Left renal cortex interstitium (tissue), 4 donors: ENCODE measurements around the gene APC2. TPM values are rescaled to one million over a fixed set of nuclear protein-coding genes. Genes with fewer than 3 reads are reported as not detected.
"Not testable (repeated sequence)": the region's sequence is repeated elsewhere in the genome, so short reads cannot be mapped to it uniquely, and the experiment has no call there.

Source experiments
- DNase-seq, 4 donors: peaks; one replicate each; pipeline ENCODE4 v3.0.0-alpha.2; 2013; ENCODE audit warnings: low read depth in 4 of 4, low spot score in 2 of 4, missing footprints in 1 of 4
- polyA plus RNA-seq, 4 donors: library from polyadenylated mRNA; unstranded; fragments of 120-200 nt; gene quantifications; one replicate each; pipeline ENCODE4 v1.2.1, GENCODE V29; 2013; ENCODE audit not compliant: insufficient read length in 4 of 4

APC2 gene
- polyA plus RNA-seq, 4 donors = 1.1 to 2.0 (median 1.8) TPM

DNA sequence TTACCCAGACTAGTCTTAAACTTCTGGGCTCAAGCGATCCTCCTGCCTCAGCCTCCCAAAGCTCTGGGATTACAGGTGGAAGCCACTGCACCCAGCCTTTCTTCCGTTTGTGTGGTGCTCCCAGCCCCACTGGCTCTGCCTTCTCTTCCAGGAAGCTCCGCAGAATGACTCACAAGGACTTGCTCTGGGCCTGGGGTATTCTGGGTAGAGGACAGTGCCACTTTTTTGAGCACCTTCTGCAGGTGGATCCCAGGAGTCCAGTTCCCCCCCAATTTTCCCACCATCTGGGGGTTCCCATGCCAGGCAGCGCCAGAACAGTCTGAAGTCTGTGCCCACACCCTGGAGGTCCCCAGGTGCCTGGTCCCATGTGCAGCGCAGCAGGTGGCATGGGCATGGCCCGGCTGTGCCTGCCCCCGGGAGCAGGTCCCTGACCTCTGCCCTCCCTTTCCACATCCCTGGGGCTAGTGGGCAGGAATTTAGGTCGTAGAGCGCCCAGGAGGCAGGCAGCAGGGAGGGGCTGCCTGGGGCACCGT, 42.6 kb downstream of the APC2 start:
- no peak for DNase-seq

DNA sequence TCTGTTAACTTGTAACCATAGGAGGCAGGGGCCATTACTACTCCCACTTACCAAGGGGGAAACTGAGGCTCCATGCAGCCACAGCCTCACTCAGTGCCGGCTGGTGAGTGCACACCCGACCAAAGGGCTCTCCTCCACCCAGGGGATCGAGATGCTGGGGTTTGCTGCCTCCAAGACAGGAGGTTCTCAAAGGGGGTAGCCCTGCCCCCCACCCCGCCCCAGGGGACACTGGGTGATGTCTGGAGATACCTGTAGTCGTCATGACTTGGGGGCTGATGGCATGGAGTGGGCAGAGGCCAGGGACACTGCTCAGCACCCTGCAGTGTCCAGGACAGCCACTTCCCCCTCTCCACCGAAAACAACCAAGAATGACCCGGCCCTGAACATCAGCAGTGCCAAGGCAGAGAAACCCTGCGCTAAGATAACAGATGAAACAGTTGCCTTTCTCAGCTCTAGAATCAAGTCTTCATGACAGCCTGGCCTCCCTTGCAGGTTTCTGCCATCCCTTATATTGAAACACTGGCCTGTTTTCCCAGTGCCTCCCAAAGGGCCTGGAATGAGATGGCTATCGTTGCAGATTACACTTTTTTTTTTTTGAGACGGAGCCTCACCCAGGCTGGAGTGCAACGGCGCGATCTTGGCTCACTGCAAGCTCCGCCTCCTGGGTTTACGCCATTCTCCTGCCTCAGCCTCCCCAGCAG, 44.3 kb downstream of the APC2 start:
- DNase-seq = no peak

DNA sequence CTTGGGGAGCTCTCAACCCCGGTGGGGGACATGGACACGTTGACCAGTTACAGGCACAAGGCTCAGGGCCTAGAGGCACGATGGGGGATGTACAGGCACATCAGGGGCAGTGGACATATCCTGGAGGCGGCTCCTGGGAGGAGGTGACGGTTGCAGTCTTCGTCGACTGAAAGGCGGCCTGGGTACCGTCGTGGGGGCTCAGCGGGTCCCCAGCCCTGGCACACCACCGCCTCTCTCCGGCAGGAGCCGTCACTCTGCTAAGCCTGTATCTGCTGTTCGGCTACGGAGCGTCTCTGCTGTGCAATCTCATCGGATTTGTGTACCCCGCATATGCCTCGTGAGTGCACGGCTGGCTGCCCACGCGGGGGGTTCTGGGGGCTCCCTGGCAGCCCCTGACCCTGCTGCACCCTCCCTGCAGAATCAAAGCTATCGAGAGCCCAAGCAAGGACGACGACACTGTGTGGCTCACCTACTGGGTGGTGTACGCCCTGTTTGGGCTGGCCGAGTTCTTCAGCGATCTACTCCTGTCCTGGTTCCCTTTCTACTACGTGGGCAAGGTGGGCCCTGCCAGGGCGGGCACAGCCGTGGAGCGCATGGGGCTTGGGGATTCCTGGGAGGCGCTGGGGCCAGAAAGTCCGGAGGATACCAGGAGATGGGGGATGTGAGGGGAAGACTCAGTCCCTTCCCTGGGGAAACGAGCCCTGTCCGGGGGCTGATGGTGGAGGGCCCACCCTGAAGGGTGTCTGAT, 45.3 kb downstream of the APC2 start:
- DNase-seq = no peak

DNA sequence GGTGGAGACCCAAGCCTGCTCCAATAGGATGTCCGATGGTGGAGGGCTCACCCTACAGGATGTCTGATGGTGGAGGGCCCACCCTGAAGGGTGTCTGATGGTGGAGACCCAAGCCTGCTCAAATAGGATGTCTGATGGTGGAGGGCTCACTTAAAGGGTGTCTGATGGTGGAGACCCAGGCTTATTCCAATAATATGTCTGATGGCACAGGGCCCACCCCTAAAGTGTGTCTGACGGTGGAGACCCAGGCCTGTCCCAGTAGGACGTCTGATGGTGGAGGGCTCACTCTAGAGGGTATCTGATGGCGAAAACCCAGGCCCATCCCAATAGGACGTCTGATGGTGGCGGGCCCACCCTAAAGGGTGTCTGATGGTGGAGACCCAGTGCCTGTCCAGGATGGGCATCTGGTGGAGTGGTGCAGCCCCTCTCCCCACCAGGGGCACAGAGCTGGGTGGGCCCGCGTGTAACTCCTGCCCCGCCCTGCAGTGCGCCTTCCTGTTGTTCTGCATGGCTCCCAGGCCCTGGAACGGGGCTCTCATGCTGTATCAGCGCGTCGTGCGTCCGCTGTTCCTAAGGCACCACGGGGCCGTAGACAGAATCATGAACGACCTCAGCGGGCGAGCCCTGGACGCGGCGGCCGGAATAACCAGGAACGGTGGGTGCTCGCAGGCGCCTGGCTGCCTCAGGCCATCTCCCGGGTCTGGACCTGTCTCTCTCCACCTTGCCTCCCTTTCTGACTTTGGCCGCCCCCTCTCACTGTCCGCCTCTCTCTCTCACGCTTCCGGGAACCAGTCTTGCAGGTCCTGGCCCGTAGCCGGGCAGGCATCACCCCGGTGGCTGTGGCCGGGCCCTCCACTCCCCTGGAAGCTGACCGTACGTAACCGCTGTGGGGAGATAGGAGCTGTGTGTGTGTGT, 46.1 kb downstream of the APC2 start:
- DNase-seq = no peak

DNA sequence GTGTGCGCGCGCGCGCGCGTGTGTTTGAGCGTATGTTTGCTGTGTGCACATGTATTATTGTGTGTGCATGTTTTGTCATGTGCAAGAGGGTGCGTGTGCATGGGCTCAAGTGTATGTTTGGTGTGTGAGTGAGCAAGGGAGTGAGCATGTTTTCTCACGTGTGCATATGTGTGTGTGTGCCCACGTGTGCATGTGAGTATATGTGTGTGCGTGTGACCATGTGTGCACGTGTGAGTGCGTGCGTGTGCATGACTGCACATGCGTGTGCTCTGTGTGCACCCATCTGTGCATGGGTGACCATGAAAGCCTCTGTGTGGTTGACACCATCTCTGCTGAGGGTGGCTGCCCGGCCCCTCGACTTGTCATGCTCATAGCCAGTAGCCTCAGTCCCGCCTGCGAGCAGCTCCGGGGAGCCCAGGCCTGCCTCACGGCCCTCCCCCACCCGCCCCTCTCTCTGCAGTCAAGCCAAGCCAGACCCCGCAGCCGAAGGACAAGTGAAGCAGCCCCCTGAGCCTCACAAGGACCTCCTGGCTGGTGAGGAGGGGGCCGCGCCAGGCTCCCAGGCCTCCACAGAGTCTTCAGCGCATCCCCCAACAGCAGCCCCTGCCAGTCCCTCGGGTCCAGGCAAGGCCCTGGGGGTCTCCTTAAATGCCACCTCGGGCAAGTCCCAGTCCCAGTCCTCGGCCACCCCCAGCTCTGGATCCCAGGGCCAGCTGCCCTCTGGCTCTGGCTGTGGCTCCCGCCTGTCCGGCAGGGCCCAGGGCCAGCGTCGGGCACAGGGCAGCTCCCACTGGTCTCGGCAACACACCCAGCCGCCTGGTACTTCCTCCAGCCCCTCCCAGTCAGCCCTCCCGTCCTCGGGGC, 47.0 kb downstream of the APC2 start:
- no peak for DNase-seq

DNA sequence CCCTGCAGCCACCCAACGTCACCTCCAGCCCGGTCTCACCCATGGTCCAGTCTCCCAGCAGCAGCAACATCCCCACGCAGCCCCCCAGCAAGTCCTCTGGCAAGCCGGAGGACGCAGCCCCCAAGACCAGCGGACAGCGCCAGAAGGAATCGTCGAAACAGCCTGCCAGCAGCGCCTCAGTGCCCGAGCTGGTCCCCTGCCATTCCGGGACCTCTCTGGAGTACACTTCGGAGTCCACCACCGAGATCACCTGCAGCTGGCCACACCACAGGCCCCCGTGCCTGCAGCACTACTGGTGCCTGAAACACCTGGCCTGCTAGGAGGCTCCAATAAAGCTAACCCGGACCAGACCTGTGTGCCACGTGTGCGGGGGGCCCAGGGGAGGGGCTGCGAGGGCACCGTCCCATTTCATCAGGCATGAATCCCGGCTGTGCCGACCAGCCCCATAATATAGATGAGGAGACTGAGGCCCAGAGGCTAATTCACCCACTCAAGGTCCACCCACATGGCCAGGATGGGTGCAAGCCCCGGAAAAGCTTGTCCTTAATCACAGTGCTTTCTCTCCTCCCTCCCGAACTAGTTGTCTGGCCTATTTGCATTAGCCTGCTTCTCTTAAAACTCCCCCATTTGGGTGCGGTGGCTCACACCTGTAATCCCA, 47.8 kb downstream of the APC2 start:
- no peak for DNase-seq

DNA sequence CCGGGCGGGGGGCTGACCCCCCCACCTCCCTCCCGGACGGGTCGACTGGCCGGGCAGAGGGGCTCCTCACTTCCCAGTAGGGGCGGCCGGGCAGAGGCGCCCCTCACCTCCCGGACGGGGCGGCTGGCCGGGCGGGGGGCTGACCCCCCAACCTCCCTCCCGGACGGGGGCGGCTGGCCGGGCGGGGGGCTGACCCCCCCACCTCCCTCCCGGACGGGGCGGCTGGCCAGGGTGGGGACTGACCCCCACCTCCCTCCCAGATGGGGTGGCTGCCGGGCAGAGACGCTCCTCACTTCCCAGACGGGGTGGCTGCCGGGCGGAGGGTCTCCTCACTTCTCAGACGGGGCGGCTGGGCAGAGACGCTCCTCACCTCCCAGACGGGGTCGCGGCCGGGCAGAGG, 49.3 kb downstream of the APC2 start:
- not testable (repeated sequence) for DNase-seq

DNA sequence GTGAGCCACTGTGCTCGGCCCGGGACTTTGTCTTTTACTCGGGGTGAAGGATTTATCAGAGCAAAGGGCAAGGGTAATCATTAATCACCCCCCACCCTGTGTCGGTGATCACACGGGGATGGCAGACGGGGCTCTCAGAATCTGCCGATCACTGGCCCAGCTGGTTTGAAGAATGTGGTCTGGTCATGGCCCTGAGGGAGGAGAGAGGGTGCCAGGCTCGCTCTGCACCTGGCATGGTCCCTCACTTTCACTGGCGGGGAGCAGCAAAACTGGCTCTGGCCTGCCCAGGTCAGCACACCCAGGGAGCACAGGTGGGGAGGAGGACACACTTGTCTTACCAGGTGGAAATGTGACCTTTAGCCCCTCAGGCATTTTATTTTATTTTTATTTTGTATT, 51.3 kb downstream of the APC2 start:
- no peak for DNase-seq

DNA sequence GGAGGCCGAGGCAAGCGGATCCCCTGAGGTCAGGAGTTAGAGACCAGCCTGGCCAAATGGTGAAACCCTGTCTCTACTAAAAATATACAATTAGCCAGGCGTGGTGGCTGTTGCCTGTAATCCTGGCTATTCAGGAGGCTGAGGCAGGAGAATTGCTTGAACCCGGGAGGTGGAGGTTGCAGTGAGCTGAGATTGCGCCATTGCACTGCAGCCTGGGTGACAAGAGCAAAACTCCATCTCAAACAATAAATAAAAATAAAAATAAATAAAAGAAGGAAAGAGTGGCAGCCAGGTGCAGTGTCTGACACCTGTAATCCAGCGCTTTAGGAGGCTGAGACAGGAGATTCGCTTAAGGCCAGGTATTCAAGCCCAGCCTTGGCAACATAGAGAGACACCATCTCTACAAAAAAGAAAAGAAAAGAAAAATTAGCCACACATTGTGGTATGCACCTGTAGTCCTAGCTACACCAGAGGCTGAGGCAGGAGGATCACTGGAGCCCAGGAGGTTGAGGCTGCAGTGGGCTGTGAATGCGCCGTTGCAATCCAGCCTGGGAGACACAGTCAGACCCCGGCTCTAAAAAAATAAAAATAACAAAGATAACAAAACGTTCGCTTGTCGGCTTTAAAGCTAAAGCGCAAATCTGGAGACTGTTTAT, 52.6 kb downstream of the APC2 start:
- no peak for DNase-seq

DNA sequence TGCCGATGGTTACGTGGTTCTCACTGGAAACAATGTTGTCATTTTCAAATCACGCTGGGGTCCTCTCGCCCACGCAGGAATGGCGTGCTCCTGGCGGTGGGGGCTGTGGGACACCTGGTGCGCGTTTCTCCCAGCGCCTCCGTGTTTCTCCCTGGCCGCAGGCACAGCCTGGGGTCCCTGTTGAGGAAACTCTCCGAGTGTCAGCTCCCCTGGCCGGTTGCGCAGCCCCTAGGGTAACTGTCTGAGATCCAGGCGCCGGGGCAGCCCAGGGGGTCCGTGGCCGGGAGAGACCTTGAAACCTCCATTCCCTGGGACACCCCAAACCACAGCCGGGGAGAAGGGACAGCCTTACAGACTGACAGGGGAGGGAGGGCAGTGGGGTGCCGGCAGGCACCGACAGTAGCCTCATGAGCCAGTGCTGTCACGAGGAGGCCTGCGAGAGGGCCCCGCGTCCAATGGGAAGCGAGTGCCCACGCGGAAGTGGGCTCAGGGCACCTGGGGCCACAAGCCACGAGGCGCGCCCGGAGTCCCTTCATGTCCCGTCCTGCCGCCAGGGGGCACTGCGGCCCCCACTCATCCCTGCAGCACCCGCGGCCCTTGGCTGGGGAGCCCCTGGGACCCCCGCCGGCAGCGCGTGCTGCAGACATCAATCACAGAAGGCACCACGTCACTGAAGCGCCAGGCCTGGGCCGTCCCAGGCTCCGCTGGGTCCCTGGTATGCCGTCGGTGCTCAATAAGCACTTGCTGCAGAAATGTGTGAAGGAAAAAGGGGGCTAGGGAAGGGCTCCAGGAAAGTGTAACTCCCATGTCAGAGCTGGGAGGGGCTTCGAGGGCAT, 53.4 kb downstream of the APC2 start:
- DNase-seq = no peak

DNA sequence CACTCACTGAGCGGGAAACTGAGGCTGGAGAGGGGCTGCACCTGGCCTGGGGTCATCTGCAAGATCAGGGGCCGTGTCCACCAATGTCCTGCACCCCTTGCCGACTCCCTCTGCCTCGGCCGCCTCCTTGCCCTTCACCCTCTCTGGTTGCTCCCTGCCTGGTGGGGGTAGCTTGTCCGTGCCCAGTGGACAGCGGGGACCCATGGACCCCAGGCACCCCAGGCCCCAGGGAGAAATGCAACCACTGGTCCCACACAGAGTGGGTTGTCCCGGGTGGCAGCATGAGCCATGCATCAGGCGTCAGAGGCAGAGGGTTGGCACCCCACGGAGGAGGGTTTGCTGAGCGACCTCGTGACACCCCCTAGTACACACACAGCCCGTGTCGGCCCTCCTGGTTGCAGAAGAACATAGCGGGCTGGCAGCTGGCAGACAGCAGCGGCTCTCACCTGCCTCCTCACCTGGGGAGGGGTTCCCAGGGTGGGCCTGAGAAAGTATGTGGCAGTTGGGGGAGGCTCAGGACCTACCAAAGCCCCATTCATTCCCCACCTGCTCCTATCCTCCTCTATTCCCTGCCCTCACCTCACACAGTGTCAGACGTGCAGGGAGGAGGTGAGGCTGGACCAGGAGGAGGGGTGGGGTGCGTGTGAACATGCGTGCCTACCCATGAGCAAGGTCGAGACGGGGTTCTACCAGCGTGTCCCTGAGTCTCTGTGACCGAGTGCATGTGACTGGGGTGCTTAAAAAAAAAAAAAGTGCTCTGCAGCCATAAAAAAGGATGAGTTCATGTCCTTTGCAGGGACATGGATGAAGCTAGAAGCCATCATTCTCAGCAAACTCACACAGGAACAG, 54.2 kb downstream of the APC2 start:
- no peak for DNase-seq

DNA sequence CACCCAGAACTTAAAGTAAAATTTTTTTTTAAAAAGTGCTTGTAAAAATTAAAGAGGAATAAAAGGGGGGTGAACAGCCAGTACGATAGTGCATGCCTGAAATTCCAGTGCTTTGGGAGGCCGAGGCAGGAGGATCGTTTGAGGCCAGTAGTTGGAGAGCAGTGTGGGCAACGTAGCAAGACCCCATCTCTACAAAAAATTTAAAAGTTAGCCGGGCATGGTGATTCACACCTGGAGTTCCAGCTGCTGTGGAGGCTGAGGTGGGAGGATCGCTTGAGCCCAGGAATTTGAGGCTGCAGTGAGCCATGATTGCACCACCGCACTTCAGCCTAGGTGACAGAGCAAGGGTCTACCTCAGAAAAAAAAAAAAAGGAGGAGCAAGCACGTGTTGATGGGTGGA, 55.1 kb downstream of the APC2 start:
- no peak for DNase-seq

DNA sequence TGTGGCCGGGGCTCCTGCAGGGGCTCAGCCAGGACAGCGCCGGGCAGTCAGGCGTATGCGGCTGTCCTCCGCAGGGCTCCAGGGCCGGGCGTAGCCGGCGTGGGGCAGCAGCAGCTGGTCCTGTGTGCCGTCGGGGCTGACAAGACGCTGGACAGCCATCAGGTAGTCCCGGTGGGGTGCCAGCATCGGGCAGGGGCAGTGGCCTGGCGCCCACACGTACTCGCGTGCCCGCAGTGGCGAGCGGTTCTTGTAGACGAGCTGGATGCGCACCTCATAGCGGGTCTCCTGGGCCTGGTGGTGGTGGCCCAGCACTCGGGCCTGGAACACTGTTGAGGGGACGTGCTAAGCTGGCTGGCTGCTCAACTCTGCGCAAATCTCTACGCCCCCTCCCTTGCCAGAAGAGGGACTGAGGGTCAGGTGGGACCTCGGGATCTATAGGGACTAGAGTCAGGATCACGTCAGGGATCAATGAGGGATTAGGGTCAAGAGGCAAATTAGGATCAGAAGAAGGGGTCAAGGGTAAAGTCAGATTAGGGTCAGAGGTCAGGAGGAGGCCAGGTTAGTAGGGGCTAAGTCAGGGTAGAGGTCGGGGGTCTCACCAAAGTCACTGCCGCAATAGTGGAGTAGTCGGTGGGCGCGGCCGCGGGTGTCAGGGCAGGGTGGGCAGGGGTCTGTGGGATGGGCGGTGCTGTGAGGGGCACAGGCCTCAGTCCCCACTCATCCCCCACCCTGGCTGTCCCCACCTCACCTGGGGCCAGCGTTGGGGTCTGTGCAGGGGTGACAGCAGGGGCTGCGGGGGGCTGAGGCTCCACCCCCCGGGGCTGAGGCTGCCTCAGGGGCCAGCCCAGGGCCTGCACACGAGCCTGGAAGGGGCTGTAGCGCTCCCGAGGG, 56.3 kb downstream of the APC2 start:
- no peak for DNase-seq

DNA sequence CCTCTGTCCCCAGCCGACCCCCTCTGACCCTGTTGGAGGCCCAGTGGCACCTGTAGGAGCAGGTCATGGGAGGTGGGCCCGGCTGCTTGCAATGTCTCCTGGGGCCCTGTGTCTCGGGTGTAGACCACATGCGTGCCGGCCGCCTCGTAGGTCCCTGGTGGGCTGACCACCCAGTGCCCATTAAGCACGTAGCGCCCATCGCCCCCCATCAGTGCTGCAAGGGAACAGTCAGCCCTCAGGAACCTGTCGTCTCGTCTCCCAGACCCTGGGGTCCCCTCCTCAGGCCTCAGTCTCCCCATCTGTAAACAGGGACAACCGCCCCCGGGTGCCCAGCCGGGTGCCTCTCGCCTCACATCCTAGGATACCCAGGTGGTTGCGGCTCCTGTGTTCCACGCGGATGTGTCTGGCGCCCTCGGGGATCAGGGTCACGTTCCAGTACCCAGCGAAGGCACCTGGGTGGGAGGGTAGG, 57.3 kb downstream of the APC2 start:
- no peak for DNase-seq

DNA sequence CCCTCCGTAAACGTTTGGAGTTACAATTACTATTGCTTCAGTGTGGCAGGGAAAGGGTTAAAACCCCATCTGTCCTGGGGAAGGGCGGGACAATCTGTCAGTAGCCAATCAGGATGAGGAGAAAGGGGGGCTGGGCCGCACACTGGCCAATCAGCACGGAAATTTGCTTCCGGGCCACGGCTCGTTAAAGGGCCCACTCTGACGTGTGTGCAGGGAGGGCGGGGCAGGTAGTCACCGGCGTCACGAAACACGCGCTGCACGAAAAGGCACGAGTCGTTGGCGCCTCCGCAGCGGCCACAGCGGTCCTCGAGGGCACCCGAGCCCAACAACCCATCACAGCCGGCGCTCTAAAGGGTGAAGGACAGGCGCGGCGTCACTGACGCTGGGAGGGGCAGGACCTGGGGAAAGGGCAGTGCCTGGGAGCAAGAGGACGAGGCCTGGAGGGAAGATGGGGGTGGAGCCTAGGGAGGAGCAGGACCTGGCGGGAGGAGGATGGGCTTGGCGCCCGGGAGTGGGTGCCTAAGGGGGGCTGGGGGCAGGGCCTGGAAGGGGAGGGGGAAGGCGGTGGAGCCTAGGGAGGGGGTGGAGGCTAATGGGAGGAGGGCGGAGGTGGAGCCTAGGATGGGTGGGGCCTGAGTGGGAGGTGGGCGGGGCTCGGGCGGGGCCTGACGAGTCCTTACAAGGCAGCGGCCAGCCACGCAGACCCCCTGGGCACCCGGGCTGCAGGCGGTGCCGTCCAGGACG, 58.0 kb downstream of the APC2 start:
- DNase-seq = peak; percentile 85 to 90 (median 89)

DNA sequence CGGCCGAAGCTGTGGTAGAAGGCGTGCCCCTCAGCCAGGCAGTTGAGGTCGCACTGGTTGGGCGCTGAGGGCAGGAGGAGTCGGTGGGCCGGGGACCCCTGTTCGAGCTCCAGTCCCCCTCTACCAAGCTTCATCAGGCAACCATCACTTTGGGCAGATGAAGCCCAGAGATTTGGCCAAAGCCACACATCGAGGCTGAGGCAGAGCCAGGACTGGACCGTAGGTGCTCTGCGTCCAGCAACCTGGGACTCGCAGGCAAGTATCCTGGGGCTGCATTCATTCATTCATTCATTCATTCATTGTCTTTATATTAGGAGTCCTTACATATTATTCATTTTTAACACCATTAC, 58.6 kb downstream of the APC2 start:
- no peak for DNase-seq
